ENCODE data around the gene ADGRG1. TPM values are rescaled to one million over a fixed set of nuclear protein-coding genes. Genes with fewer than 3 reads are reported as not detected.

The ADGRG1 gene
- total RNA-seq, 2 experiments from 2014 or later: 7.3 to 19.9 TPM

GRCh38 chr16:57656342-57656955 lies 28.0 kb downstream of the ADGRG1 start:
- ATAC-seq (no peak), DNase-seq (no peak)
- H3K4me1 Mint-ChIP-seq: peaks cover 24% of the 10 kb centered on the region
- no peaks in the 10 kb centered on the region for H3K9me3 Mint-ChIP-seq (ENCODE audit: low read depth)
- H3K4me3 Mint-ChIP-seq: no peak overlapping the region
- CTCF ChIA-PET: interaction anchor here (0.7 to 2.6 kb wide), 4 partner anchors 9 to 80 kb away, joined by 3 to 11 read pairs (median 3); partner anchors contain the start of gene KATNB1
- H3K27ac Mint-ChIP-seq: peak overlapping the region; percentile 44
- no peaks in the 10 kb centered on the region for H3K27me3 Mint-ChIP-seq
- no peaks in the 10 kb centered on the region for H3K36me3 Mint-ChIP-seq

- DNase-seq (no peak), ATAC-seq (no peak)
- no peaks in the 10 kb centered on the region for H3K27me3 Mint-ChIP-seq
- H3K36me3 Mint-ChIP-seq: no peaks in the 10 kb centered on the region
- CTCF ChIA-PET: interaction anchor here (0.7 to 2.6 kb wide), 4 partner anchors 10 to 81 kb away, joined by 3 to 11 read pairs (median 3); partner anchors contain the start of gene KATNB1
- H3K27ac Mint-ChIP-seq: no peak overlapping the region
- no peaks in the 10 kb centered on the region for H3K9me3 Mint-ChIP-seq (ENCODE audit: low read depth)
- no peak overlapping the region for H3K4me3 Mint-ChIP-seq
- peaks cover 16% of the 10 kb centered on the region for H3K4me1 Mint-ChIP-seq
Observed at GRCh38 chr16:57657228-57657627, 28.8 kb downstream of the ADGRG1 start.

DNA sequence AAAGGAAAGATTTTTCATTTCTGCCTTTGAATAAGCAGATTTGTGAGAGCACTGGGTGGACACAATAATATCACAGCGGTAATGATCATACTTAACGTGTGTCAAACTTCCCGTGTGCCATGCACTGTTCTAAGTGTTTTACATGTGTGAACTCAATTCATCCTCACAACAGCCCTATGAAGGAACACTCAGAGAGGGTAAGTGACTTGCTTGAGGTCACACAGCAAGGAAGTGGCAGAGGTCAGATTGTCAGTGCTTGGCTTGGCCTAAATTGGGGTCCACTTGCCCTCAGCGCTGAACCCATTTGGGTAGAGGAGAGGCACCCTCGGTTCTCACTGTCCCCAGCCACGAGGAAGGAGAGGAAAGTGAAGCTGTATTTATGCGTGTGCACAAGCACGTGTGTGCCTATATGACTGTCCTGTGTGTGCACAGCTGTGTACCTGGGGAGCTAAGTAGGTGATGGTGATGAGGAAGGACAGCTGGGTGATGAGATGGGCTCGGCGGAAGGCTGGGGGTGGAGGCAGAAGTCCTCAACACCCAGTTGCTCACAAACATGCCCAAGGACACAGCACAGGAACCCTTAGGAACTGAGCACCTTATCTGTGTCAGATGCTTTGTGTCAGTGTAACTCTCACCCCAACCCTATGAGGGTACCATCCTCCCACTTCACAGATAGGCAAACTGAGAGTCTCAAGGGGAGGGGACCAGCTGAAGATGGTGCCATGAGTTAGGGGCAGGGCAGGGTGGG lies 29.9 kb downstream of the ADGRG1 start:
- no peak overlapping the region for H3K27ac Mint-ChIP-seq
- no peaks in the 10 kb centered on the region for H3K9me3 Mint-ChIP-seq (ENCODE audit: low read depth)
- DNase-seq (no peak), ATAC-seq (no peak)
- H3K36me3 Mint-ChIP-seq: no peaks in the 10 kb centered on the region
- H3K4me3 Mint-ChIP-seq: no peak overlapping the region
- H3K4me1 Mint-ChIP-seq: peaks cover 13% of the 10 kb centered on the region
- H3K27me3 Mint-ChIP-seq: no peaks in the 10 kb centered on the region
- CTCF ChIA-PET: interaction anchor here (1.1 to 2.6 kb wide), 2 partner anchors 9 to 82 kb away, joined by 3 to 11 read pairs; no protein-coding TSS in a partner anchor

DNA sequence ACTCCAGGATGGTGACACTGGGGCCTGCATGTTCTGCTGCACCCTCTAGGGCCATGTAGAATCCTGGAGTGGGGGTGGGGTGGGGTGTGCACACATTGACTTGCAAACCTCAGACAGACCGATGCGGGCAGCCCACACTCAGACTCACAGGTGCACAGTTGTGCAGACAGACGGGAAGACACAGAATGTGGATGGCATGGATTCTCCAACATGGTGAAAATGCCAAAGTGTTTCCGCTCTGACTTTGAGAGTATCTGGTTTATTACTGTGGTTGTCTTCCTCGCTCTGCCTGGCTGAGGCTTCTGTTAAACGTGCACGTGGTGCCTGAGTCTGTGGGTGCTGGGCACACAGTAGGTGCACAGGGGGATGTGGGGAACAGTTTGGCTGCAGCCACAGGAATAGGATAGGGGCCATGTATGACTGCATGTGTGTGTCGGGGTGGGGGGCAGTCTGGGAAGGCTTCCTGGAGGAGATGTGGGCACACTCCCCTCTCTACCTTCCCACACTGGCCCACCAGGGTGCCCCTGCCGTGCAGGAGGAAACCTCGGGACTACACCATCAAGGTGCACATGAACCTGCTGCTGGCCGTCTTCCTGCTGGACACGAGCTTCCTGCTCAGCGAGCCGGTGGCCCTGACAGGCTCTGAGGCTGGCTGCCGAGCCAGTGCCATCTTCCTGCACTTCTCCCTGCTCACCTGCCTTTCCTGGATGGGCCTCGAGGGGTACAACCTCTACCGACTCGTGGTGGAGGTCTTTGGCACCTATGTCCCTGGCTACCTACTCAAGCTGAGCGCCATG lies 30.6 kb downstream of the ADGRG1 start:
- ATAC-seq (no peak), DNase-seq (no peak)
- Mint-ChIP-seq H3K27me3 (no peaks in the 10 kb centered on the region), H3K4me1 (peaks cover 13% of the 10 kb centered on the region), H3K4me3 (no peak overlapping the region), H3K27ac (no peak overlapping the region), H3K36me3 (no peaks in the 10 kb centered on the region), H3K9me3 (ENCODE audit: low read depth) (no peaks in the 10 kb centered on the region)
- CTCF ChIA-PET: interaction anchor here (1.1 kb wide), 1 partner anchor 10 kb away, joined by 3 read pairs; no protein-coding TSS in a partner anchor

- Mint-ChIP-seq H3K36me3 (no peaks in the 10 kb centered on the region), H3K27me3 (no peaks in the 10 kb centered on the region), H3K9me3 (ENCODE audit: low read depth) (no peaks in the 10 kb centered on the region), H3K27ac (no peak overlapping the region), H3K4me3 (no peak overlapping the region), H3K4me1 (peaks cover 13% of the 10 kb centered on the region)
- no peak for DNase-seq
- ATAC-seq: no peak
- CTCF ChIA-PET: interaction anchor here (1.0 to 1.4 kb wide), 2 partner anchors 11 to 85 kb away, joined by 3 to 4 read pairs; no protein-coding TSS in a partner anchor
Observed at GRCh38 chr16:57660715-57661463, 32.5 kb downstream of the ADGRG1 start.

DNA sequence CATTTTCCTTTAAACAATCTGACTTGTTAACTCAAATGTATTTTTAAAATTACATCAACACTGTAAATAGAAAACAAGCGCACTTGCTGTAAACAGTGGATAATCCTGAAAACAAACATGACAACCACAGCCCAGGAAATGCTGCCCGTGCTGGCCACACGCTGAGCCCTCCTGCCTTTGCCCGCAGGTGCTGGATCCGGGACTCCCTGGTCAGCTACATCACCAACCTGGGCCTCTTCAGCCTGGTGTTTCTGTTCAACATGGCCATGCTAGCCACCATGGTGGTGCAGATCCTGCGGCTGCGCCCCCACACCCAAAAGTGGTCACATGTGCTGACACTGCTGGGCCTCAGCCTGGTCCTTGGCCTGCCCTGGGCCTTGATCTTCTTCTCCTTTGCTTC lies 33.1 kb downstream of the ADGRG1 start:
- H3K27me3 Mint-ChIP-seq: no peaks in the 10 kb centered on the region
- H3K27ac Mint-ChIP-seq: no peak overlapping the region
- DNase-seq (no peak), ATAC-seq (no peak)
- no peaks in the 10 kb centered on the region for H3K9me3 Mint-ChIP-seq (ENCODE audit: low read depth)
- H3K4me1 Mint-ChIP-seq: peaks cover 7% of the 10 kb centered on the region
- CTCF ChIA-PET: interaction anchor here (1.0 to 1.4 kb wide), 2 partner anchors 11 to 86 kb away, joined by 3 to 4 read pairs; no protein-coding TSS in a partner anchor
- H3K4me3 Mint-ChIP-seq: no peak overlapping the region
- H3K36me3 Mint-ChIP-seq: no peaks in the 10 kb centered on the region

GRCh38 chr16:57661936-57662906 lies 33.8 kb downstream of the ADGRG1 start:
- CTCF ChIA-PET: interaction anchor here (1.0 to 1.4 kb wide), 2 partner anchors 12 to 86 kb away, joined by 3 to 4 read pairs; no protein-coding TSS in a partner anchor
- ATAC-seq: no peak
- no peak for DNase-seq
- no peaks in the 10 kb centered on the region for H3K36me3 Mint-ChIP-seq
- H3K9me3 Mint-ChIP-seq (ENCODE audit: low read depth): no peaks in the 10 kb centered on the region
- peaks cover 5% of the 10 kb centered on the region for H3K4me1 Mint-ChIP-seq
- H3K4me3 Mint-ChIP-seq: no peak overlapping the region
- no peaks in the 10 kb centered on the region for H3K27me3 Mint-ChIP-seq
- no peak overlapping the region for H3K27ac Mint-ChIP-seq

DNA sequence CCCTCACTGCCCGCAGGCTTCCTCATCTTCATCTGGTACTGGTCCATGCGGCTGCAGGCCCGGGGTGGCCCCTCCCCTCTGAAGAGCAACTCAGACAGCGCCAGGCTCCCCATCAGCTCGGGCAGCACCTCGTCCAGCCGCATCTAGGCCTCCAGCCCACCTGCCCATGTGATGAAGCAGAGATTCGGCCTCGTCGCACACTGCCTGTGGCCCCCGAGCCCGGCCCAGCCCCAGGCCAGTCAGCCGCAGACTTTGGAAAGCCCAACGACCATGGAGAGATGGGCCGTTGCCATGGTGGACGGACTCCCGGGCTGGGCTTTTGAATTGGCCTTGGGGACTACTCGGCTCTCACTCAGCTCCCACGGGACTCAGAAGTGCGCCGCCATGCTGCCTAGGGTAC lies 35.0 kb downstream of the ADGRG1 start:
- DNase-seq (no peak), ATAC-seq (no peak)
- no peaks in the 10 kb centered on the region for H3K36me3 Mint-ChIP-seq
- no peak overlapping the region for H3K4me3 Mint-ChIP-seq
- no peaks in the 10 kb centered on the region for H3K4me1 Mint-ChIP-seq
- CTCF ChIA-PET: no interaction called here
- no peaks in the 10 kb centered on the region for H3K9me3 Mint-ChIP-seq (ENCODE audit: low read depth)
- no peaks in the 10 kb centered on the region for H3K27me3 Mint-ChIP-seq
- H3K27ac Mint-ChIP-seq: no peak overlapping the region

DNA sequence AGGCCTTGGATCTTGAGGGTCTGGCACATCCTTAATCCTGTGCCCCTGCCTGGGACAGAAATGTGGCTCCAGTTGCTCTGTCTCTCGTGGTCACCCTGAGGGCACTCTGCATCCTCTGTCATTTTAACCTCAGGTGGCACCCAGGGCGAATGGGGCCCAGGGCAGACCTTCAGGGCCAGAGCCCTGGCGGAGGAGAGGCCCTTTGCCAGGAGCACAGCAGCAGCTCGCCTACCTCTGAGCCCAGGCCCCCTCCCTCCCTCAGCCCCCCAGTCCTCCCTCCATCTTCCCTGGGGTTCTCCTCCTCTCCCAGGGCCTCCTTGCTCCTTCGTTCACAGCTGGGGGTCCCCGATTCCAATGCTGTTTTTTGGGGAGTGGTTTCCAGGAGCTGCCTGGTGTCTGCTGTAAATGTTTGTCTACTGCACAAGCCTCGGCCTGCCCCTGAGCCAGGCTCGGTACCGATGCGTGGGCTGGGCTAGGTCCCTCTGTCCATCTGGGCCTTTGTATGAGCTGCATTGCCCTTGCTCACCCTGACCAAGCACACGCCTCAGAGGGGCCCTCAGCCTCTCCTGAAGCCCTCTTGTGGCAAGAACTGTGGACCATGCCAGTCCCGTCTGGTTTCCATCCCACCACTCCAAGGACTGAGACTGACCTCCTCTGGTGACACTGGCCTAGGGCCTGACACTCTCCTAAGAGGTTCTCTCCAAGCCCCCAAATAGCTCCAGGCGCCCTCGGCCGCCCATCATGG lies 35.7 kb downstream of the ADGRG1 start:
- H3K4me1 Mint-ChIP-seq: peaks cover 2% of the 10 kb centered on the region
- H3K27ac Mint-ChIP-seq: no peak overlapping the region
- ATAC-seq: no peak
- no peak overlapping the region for H3K4me3 Mint-ChIP-seq
- no peak for DNase-seq
- no peaks in the 10 kb centered on the region for H3K36me3 Mint-ChIP-seq
- H3K27me3 Mint-ChIP-seq: no peaks in the 10 kb centered on the region
- CTCF ChIA-PET: interaction anchor here (0.7 kb wide), 1 partner anchor 135 kb away, joined by 4 read pairs; no protein-coding TSS in a partner anchor
- no peaks in the 10 kb centered on the region for H3K9me3 Mint-ChIP-seq (ENCODE audit: low read depth)

GRCh38 chr16:57664662-57665025 lies 36.2 kb downstream of the ADGRG1 start:
- DNase-seq (no peak), ATAC-seq (no peak)
- Mint-ChIP-seq H3K4me1 (peaks cover 6% of the 10 kb centered on the region), H3K27me3 (no peaks in the 10 kb centered on the region), H3K36me3 (no peaks in the 10 kb centered on the region), H3K9me3 (ENCODE audit: low read depth) (no peaks in the 10 kb centered on the region), H3K4me3 (no peak overlapping the region), H3K27ac (no peak overlapping the region)
- CTCF ChIA-PET: interaction anchor here (0.7 kb wide), 1 partner anchor 135 kb away, joined by 4 read pairs; no protein-coding TSS in a partner anchor

DNA sequence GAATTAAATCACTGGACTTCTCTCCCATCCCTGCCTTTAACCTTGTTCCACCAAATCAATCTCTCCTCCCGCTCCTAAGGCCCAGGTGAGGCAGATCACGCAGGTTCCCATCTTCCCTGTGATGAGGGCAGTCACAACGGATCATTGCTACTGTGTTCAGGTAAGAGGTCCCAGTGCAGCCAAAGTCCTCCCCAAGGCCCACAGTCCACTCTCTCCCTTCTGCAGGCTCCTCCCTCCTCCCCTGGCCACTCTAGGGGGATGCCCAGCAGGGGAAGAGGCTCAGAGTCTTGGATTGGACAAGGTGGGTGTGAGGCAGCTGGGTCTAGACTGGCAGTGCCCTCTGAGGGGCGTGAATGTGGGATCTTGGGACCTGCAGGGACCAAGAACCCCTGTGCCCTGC lies 37.1 kb downstream of the ADGRG1 start:
- Mint-ChIP-seq H3K36me3 (no peaks in the 10 kb centered on the region), H3K4me3 (no peak overlapping the region), H3K4me1 (peaks cover 7% of the 10 kb centered on the region), H3K27ac (no peak overlapping the region), H3K9me3 (ENCODE audit: low read depth) (no peaks in the 10 kb centered on the region), H3K27me3 (peaks cover 4% of the 10 kb centered on the region)
- ATAC-seq: no peak
- CTCF ChIA-PET: interaction anchor here (0.6 to 1.1 kb wide), 2 partner anchors 17 to 644 kb away, joined by 3 to 4 read pairs; no protein-coding TSS in a partner anchor
- no peak for DNase-seq

All from activated CD8-positive, alpha-beta memory T cell treated with anti-CD3 and anti-CD28 coated beads, Interleukin-2, amount 10 ng/mL, durations not matched to agents 7 days and 5 days (primary cell).